Measurements from ENCODE around the gene GSE1. TPM values are rescaled to one million over a fixed set of nuclear protein-coding genes. Genes with fewer than 3 reads are reported as not detected.

Gene GSE1
- total and polyA plus RNA-seq, 9 of the 15 experiments (the other 6 are each of a cell fraction or from before 2014, with no cell fraction given) = 12.2 to 244 (median 57.9) TPM

DNA sequence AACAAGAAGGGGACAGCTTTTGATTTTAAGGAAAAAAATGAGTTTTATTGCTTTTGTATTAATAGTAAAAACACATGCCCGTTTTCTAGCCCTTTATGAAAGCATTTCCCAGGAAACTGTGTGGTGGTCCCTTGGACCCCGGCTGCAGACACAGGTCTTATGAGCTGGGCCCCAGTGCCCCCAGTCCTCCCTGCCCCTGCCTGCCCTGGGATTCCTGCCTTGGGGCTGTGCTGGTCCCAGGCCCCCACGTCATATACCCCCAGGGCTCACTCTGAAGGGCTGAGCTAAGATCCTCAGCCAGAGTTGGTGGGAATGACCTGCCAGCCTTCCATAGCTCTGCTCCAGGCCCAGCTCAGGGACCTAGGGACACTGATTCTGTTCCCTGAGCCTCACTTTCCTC lies 44.9 kb downstream of the GSE1 start:
- no peaks in the 10 kb centered on the region for H3K27me3 ChIP-seq (ENCODE audit: control insufficient read depth in 2 of 2, insufficient read depth in 2 of 2, low read length in 2 of 2)
- no peak overlapping the region for H3K4me3 ChIP-seq
- no peak for TF ChIP-seq SIRT6 (IDR thresholded peaks at IDR 0.05; ENCODE audit: low read depth, low read length)
- in situ Hi-C loops (cut with MboI) (no loop called here), intact Hi-C loops (cut with micrococcal nuclease) (no loop called here)
- no peak overlapping the region for H3K4me2 ChIP-seq (ENCODE audit: insufficient read depth, low read length)
- no peak for ATAC-seq
- no peak overlapping the region for H3K9ac ChIP-seq (ENCODE audit: insufficient read depth in 1 of 2, low read depth in 2 of 2, low read length in 2 of 2)
- WGBS (ENCODE audit: insufficient coverage, low coverage, missing lambda C conversion rate) = 88% methylated on average over 3 of the region's 3 CpGs
- H3K9me1 ChIP-seq (ENCODE audit: control insufficient read depth, insufficient read depth, low read length) = peaks cover 4% of the 10 kb centered on the region
- no peak overlapping the region for H3K27ac ChIP-seq (ENCODE audit: extremely low read depth, low read depth, low read length)
- H3K4me1 ChIP-seq (replicated peaks in 1 of 2; ENCODE audit: control insufficient read depth in 2 of 2, insufficient read depth in 2 of 2, low read length in 2 of 2) = peaks cover 0 to 48% of the 10 kb centered on the region in 2 experiments; a peak in 3 of 5 replicates
- no peaks in the 10 kb centered on the region for H3K9me3 ChIP-seq (replicated peaks; ENCODE audit: control insufficient read depth, insufficient read depth, low read depth, low read length)
- H4K20me1 ChIP-seq (replicated peaks; ENCODE audit: control insufficient read depth, insufficient read depth, low read length) = peaks cover 52% of the 10 kb centered on the region
- no peak for FAIRE-seq
- DNase-seq (ENCODE audit: extremely low read depth in 1 of 4, low spot score in 3 of 4) = no peak
- peaks cover 46% of the 10 kb centered on the region for H3K79me2 ChIP-seq (ENCODE audit: control insufficient read depth, insufficient read depth, low read length)
- no TSS peak for BruUV-seq (replicated peaks)
- ChIA-PET POLR2A (interaction anchor here (1.1 to 3.1 kb wide), 3 partner anchors 8 to 21 kb away, joined by 3 to 10 read pairs (median 9); no protein-coding TSS in a partner anchor), CTCF (ENCODE audit: low intra/inter-chr PET ratio) (no interaction called here)
- H2AFZ ChIP-seq (ENCODE audit: low read depth, low read length) = no peak overlapping the region
- peaks cover 98% of the 10 kb centered on the region for H3K36me3 ChIP-seq (ENCODE audit: control insufficient read depth, insufficient read depth, low read length)

DNA sequence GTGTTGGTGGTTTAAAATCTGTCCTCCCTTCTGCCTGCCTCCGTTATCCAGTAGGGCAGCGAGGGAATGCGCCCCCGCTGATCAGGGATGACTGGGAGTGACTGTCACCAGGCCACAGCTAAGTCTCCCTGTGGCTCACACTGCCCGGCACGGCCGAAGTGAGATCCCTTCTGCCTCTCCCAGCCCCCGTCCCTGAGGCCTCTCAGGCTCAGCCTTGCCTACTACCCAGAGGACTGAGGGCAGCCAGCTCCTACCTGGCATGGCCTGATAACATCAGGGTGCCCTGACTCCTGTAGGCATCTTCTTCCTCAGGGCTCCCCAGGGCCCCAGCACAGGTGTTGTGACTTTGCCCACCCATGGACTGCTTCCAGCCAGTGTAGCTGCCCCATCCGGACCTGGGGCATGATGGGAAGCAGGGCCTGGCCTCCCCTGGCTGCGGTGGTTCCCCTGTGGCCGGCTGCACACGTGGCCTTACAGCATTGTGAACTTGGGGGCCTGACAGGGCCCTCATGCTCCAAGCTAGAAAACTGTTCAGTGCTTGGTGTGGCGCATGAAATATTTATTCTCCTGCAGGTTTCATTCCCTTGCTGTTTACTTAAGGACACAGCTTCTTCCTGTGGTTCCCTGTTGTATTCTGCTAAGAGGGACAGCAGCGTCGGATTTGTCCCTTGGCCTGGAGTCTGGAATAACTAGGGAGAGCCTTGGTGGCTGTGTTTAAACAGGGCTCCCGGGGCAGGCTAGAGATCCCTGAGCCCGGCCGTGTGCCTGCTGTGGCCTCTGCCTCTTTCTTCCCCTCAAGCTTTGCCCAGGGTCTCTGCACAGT lies 45.6 kb downstream of the GSE1 start:
- no TSS peak for BruUV-seq (replicated peaks)
- TF ChIP-seq MEIS2 (IDR thresholded peaks at IDR 0.05; ENCODE audit: partially characterized antibody) (no peak), KDM1A (IDR thresholded peaks at IDR 0.05) (no peak)

More for the DNA sequence above, 45.6 kb downstream of the GSE1 start:
- 92% methylated on average over 18 of the region's 18 CpGs for WGBS (ENCODE audit: insufficient coverage, low coverage, missing lambda C conversion rate)
- Histone ChIP-seq H3K9me1 (ENCODE audit: control insufficient read depth, insufficient read depth, low read length) (peaks cover 4% of the 10 kb centered on the region), H4K20me1 (replicated peaks; ENCODE audit: control insufficient read depth, insufficient read depth, low read length) (peaks cover 46% of the 10 kb centered on the region), H3K27me3 (ENCODE audit: control insufficient read depth in 2 of 2, insufficient read depth in 2 of 2, low read length in 2 of 2) (no peaks in the 10 kb centered on the region), H3K36me3 (ENCODE audit: control insufficient read depth, insufficient read depth, low read length) (peaks cover 99% of the 10 kb centered on the region), H2AFZ (ENCODE audit: low read depth, low read length) (no peak overlapping the region), H3K27ac (ENCODE audit: extremely low read depth, low read depth, low read length) (no peak overlapping the region), H3K79me2 (ENCODE audit: control insufficient read depth, insufficient read depth, low read length) (peaks cover 40% of the 10 kb centered on the region), H3K4me3 (no peak overlapping the region), H3K4me2 (ENCODE audit: insufficient read depth, low read length) (no peak overlapping the region), H3K9me3 (replicated peaks; ENCODE audit: control insufficient read depth, insufficient read depth, low read depth, low read length) (no peaks in the 10 kb centered on the region), H3K4me1 (replicated peaks in 1 of 2; ENCODE audit: control insufficient read depth in 2 of 2, insufficient read depth in 2 of 2, low read length in 2 of 2) (peaks cover 0 to 43% of the 10 kb centered on the region in 2 experiments; a peak in 2 of 5 replicates), H3K9ac (ENCODE audit: insufficient read depth in 1 of 2, low read depth in 2 of 2, low read length in 2 of 2) (peak overlapping the region in 1 of 2 experiments; percentile 46; a peak in 1 of 4 replicates)
- DNase-seq (ENCODE audit: extremely low read depth in 1 of 4, low spot score in 3 of 4) (no peak), FAIRE-seq (no peak), ATAC-seq (no peak)
- ChIA-PET CTCF (ENCODE audit: low intra/inter-chr PET ratio) (interaction anchor here (1.0 to 2.1 kb wide), 3 partner anchors 47 to 61 kb away, joined by 3 to 10 read pairs (median 7); no protein-coding TSS in a partner anchor), POLR2A (interaction anchor here (0.7 to 3.1 kb wide), 6 partner anchors 9 to 256 kb away, joined by 3 to 10 read pairs (median 3); no protein-coding TSS in a partner anchor)
- intact Hi-C loops (cut with micrococcal nuclease) (no loop called here), in situ Hi-C loops (cut with MboI) (no loop called here)
